Measurements from ENCODE around the gene FAM193A. TPM values are rescaled to one million over a fixed set of nuclear protein-coding genes. Genes with fewer than 3 reads are reported as not detected.

The FAM193A gene
- total and polyA plus RNA-seq, 2 experiments from 2014 or later = 12.0 to 22.9 TPM

- Histone ChIP-seq H3K79me2 (replicated peaks; ENCODE audit: insufficient read depth) (no peaks in the 10 kb centered on the region), H3K4me1 (ENCODE audit: insufficient read depth) (no peaks in the 10 kb centered on the region), H4K20me1 (replicated peaks; ENCODE audit: insufficient read depth) (no peaks in the 10 kb centered on the region), H3K27me3 (ENCODE audit: insufficient read depth) (no peaks in the 10 kb centered on the region), H3K27ac (ENCODE audit: low read depth) (no peak overlapping the region), H2AFZ (no peak overlapping the region), H3K36me3 (ENCODE audit: insufficient read depth) (no peaks in the 10 kb centered on the region), H3K4me3 (no peak overlapping the region), H3K9me2 (ENCODE audit: insufficient read depth) (no peaks in the 10 kb centered on the region), H3K4me2 (no peak overlapping the region), H3F3A (replicated peaks; ENCODE audit: low read depth) (no peaks in the 10 kb centered on the region; the same call in 1 of the 2 replicates)
- peaks cover 20% of the 10 kb centered on the region; the same call in 2 of the 3 replicates for H3K9me3 Mint-ChIP-seq
- no peak for TF ChIP-seq EZH2phosphoT487 (IDR thresholded peaks at IDR 0.05; ENCODE audit: unreplicated experiment)
- TF ChIP-seq POLR2AphosphoS5 (IDR thresholded peaks at IDR 0.05; ENCODE audit: low read depth) = no peak
- TF ChIP-seq STAT1 (IDR thresholded peaks at IDR 0.05; ENCODE audit: unreplicated experiment) = no peak
- TF ChIP-seq JUNB (IDR thresholded peaks at IDR 0.05; ENCODE audit: unreplicated experiment) = no peak
- TF ChIP-seq ZNF331 (CRISPR knock-in tag; IDR thresholded peaks at IDR 0.05; ENCODE audit: low read depth) = no peak
- no peak for TF ChIP-seq EZH2 (IDR thresholded peaks at IDR 0.05; ENCODE audit: low read depth, unreplicated experiment)
- TF ChIP-seq, protein P1, sequence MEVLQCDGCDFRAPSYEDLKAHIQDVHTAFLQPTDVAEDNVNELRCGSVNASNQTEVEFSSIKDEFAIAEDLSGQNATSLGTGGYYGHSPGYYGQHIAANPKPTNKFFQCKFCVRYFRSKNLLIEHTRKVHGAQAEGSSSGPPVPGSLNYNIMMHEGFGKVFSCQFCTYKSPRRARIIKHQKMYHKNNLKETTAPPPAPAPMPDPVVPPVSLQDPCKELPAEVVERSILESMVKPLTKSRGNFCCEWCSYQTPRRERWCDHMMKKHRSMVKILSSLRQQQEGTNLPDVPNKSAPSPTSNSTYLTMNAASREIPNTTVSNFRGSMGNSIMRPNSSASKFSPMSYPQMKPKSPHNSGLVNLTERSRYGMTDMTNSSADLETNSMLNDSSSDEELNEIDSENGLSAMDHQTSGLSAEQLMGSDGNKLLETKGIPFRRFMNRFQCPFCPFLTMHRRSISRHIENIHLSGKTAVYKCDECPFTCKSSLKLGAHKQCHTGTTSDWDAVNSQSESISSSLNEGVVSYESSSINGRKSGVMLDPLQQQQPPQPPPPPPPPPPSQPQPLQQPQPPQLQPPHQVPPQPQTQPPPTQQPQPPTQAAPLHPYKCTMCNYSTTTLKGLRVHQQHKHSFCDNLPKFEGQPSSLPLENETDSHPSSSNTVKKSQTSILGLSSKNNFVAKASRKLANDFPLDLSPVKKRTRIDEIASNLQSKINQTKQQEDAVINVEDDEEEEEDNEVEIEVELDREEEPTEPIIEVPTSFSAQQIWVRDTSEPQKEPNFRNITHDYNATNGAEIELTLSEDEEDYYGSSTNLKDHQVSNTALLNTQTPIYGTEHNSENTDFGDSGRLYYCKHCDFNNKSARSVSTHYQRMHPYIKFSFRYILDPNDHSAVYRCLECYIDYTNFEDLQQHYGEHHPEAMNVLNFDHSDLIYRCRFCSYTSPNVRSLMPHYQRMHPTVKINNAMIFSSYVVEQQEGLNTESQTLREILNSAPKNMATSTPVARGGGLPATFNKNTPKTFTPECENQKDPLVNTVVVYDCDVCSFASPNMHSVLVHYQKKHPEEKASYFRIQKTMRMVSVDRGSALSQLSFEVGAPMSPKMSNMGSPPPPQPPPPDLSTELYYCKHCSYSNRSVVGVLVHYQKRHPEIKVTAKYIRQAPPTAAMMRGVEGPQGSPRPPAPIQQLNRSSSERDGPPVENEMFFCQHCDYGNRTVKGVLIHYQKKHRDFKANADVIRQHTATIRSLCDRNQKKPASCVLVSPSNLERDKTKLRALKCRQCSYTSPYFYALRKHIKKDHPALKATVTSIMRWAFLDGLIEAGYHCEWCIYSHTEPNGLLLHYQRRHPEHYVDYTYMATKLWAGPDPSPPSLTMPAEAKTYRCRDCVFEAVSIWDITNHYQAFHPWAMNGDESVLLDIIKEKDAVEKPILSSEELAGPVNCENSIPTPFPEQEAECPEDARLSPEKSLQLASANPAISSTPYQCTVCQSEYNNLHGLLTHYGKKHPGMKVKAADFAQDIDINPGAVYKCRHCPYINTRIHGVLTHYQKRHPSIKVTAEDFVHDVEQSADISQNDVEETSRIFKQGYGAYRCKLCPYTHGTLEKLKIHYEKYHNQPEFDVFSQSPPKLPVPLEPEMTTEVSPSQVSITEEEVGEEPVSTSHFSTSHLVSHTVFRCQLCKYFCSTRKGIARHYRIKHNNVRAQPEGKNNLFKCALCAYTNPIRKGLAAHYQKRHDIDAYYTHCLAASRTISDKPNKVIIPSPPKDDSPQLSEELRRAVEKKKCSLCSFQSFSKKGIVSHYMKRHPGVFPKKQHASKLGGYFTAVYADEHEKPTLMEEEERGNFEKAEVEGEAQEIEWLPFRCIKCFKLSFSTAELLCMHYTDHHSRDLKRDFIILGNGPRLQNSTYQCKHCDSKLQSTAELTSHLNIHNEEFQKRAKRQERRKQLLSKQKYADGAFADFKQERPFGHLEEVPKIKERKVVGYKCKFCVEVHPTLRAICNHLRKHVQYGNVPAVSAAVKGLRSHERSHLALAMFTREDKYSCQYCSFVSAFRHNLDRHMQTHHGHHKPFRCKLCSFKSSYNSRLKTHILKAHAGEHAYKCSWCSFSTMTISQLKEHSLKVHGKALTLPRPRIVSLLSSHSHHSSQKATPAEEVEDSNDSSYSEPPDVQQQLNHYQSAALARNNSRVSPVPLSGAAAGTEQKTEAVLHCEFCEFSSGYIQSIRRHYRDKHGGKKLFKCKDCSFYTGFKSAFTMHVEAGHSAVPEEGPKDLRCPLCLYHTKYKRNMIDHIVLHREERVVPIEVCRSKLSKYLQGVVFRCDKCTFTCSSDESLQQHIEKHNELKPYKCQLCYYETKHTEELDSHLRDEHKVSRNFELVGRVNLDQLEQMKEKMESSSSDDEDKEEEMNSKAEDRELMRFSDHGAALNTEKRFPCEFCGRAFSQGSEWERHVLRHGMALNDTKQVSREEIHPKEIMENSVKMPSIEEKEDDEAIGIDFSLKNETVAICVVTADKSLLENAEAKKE (CRISPR knock-in tag; IDR thresholded peaks at IDR 0.05) = no peak
- no peak for TF ChIP-seq NANOG (IDR thresholded peaks at IDR 0.05; ENCODE audit: borderline replicate concordance)
- TF ChIP-seq ZNF114 (CRISPR knock-in tag; IDR thresholded peaks at IDR 0.05) = no peak
- no peak for TF ChIP-seq CTCF (conservative IDR thresholded peaks at IDR 0.05; ENCODE audit: low read depth in 2 of 2)
- TF ChIP-seq, protein P2, sequence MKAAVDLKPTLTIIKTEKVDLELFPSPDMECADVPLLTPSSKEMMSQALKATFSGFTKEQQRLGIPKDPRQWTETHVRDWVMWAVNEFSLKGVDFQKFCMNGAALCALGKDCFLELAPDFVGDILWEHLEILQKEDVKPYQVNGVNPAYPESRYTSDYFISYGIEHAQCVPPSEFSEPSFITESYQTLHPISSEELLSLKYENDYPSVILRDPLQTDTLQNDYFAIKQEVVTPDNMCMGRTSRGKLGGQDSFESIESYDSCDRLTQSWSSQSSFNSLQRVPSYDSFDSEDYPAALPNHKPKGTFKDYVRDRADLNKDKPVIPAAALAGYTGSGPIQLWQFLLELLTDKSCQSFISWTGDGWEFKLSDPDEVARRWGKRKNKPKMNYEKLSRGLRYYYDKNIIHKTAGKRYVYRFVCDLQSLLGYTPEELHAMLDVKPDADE (IDR thresholded peaks at IDR 0.05) = no peak
- no peak for TF ChIP-seq REST (IDR thresholded peaks at IDR 0.05; ENCODE audit: unreplicated experiment)
- TF ChIP-seq CREB1 (CRISPR knock-in tag; IDR thresholded peaks at IDR 0.05; ENCODE audit: low read depth) = no peak
- H3K36me3 Mint-ChIP-seq (ENCODE audit: low read depth) = peaks cover 25% of the 10 kb centered on the region
- H3K27ac Mint-ChIP-seq = no peak overlapping the region
- H3K4me3 Mint-ChIP-seq = no peak overlapping the region
- peaks cover 17% of the 10 kb centered on the region for H3K27me3 Mint-ChIP-seq (ENCODE audit: insufficient read depth, low read depth, poor library complexity)
- no peak for DNase-seq (ENCODE audit: low spot score)
- ATAC-seq = no peak
- no peaks in the 10 kb centered on the region; the same call in 2 of the 3 replicates for H3K4me1 Mint-ChIP-seq
These were observed 199.4 kb downstream of the FAM193A start for GRCh38 chr4:2735869-2736268.
